ELR (cell line): Measurements from ENCODE around the gene CTRB1.

ENCODE experiments used
- DNase-seq: peaks from one replicate; pipeline ENCODE4 v3.0.0-alpha.2; 2015; ENCODE audit warnings: low read depth

The CTRB1 gene

DNA sequence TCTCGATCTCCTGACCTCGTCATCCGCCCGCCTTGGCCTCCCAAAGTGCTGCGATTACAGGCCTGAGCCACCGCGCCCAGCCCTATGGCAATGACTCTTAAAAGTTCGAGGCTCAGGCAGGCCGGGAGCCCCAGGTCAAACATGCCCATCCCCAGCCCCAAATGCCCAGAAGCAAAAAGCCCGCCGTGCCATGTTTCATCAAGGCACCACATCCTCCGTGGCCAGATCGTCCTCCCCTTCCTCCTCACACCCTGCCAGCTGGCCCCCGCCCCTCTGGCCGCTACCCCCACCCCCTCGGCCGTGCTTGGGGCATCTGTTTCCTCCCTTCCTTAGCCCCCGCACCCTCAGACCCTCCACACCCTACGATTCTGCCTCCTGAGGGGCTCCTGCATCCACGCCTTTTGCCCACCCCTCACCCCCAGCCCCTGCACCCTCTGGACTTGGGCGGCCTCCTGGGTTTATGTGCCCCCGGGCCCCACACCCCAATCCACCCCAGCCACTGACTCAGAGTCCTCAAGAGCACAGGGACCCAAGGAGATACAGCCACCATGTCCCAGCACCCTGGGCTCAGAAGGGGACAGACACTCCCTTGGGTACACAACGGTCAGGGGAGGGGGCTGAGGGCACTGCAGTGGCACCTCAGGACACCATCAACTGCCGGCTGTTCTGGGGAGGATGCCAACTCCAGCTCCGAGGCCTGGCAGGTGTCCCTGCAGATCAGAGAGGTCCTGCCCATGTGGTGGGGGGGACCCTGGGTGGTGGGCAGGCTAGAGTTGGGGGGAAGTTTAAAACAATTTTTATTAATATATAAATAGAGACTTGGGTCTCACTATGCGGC is 7.1 kb downstream of the CTRB1 start:
- DNase-seq = no peak

DNA sequence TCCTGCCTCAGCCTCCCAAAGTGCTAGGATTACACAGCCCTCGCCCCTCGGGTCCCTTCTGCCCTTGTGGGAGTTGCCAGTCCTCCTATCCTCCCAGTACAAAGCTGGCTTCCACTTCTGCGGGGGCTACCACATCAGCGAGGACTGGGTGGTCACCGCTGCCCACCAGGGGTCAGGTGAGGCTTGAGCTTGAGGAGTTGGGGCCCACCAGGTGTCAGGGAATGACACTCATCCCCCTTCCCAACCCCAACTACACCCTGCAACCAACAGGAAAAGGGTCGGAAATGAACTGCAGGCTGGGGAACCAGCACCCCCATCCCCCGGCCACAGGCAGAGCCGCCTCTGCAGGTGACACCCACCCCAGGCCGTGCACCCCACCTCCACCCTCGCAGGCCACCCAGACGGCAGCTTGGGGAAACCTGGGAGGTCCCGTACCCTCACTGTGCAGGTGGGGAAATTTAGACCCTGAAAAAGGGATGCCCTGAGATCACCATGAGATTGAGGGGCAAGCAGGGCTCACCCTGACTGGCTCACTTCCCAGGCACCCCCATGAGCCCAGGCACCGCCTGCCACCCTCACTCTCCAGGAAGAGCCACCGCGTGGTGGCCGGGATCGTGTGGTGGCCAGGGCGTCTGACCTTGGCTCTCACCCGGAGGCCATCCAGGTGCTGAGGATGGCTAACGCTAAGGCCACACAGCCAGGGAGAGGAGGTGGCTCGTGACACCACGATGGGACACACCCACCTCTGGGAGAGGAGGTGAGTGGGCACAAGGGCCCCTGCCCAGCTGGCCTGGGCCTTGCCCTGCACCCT is 8.0 kb downstream of the CTRB1 start:
- no peak for DNase-seq

DNA sequence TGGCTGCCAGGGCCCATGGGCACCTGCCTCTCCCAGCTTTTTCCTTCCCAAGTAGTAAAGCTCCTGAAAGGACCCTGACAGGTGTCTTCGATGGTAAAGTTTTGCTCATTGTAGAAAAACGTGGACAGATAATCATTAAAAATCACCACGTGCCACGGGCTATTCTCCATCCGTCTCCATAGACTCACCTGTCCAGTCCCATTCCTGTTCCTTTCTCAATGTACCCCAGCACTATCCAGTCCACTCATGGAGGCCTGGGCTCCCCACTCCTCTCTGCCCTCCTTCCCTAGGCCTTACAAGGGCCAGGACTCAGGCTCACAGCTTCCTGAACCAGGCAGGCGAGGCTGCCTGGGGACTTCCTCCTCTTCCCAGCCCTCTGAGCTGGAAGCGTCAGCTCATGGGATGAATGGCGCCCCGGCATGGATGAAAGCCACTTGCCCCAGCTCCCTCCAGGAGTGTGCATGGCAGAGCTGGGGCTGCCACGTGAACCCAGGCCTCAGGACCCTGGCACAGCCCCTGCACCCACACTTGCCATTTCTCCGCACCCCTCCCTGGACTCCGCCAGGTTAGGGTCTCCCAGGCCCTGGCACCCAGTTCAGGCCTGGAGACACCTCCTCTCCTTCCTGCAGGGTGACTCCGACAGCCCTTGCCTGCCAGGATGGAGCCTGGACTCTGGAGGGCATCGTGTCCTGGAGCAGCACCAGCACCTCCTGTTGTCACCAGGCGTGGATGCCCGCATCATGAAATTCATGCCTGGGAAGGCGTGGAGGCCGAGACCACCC is 8.8 kb downstream of the CTRB1 start:
- no peak for DNase-seq

DNA sequence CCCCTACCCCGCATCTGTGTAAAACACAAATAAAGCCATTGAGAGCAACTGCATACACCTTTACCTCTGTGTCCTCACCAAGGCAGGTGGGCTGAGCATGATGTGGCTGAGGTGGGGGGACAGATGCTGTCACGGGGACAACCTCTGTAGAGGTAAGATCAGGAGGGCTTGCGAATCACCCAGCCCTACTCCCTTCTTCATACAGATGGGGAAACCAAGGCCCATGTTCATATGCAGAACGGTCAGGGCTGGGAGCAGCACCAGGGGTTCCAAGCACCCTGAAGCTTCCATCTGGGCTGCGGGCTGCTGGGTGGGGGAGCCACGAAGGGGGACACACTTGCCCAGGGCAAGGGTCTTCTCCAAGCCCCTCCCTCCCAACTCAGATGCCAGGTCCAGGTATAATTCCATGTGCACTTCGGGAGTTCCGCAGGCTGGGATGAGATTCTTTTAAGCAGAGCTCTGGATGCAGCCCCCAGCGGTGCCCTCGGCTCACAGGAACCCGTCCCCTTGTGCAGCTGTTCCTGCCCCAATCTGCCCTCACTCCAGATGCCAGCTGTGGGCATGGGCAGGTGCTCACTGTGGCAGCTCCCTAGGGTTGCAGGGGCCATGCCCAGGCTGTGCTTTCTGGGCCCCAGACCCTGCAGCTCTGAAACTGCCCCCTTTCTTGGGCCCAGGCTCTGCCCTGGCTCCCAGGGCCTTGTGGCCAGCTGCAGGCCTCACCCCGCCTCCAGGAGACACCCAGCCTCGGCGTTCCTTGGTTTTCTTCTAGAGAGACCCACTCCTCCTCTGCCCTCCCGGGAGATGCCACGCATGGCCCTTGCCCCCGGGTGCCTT is 9.6 kb downstream of the CTRB1 start:
- DNase-seq = no peak

DNA sequence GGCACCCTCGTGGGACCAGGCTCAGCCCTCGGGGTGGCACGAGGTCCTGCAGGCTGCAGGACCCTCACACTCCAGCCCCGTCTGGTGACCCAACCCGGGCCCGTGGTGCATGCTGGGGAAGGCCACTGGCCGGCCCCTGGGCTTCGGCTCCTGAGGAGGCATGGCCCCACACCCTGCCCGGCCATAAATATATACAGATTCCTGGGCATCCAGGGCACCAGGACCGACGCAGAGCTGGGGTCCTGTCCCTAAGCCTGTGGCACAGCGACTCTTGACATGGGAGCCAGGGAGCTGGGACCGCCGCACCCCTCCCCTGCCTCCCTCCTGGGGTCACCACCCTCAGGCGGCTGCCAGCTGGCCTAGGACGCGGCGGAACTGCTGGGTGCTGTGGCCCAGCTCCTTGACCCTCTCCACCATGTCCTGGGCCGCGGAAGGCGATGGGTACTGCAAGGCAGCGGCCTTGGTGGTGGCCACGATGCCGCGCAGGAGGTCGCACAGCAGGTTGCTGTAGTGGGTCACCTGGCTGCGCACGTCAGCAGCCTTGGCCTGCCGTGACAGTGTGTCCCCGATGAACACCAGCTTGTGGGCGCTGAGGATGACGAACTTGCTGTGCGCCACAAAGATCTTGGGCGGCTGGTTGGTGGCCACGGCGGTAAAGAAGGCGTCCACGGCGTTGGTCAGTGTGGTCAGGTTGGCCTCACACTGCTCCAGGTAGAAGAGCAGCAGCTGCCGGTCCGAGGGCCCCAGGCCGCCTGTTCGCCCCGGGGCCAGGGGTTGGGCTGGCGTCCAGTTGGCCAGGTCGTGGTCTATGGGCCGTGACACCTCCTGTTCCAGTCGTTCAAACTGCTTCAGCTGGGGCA is 10.6 kb downstream of the CTRB1 start:
- no peak for DNase-seq

DNA sequence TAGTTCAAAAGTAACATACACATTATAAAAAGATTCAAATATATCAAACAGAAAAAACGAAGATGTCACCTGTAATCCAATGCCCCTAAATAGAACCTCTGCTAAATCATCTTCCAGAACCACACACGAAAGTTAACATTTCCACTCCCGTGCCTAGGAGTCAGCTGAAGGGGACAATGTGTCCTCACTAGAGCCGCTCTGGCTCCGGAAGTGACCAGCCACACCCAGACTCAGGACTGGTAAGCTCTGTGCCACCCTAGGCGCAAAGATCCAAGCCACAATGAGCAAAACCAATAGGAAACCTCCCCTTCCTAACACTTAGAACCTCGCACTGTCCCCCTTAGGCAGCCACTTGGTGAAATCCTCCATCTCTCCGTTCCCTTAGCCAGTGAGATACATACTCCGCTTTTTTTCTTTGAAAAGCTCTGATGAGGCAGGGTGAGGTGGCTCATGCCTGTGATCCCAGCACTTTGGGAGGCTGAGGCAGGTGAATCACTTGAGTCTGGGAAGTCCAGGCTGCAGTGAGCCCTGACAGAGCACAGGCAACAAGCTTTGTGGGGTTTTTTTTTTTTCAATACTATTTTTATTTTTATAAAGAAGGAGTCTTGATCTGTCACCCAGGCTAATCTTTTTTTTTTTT is 11.8 kb downstream of the CTRB1 start:
- DNase-seq = peak; percentile 66

DNA sequence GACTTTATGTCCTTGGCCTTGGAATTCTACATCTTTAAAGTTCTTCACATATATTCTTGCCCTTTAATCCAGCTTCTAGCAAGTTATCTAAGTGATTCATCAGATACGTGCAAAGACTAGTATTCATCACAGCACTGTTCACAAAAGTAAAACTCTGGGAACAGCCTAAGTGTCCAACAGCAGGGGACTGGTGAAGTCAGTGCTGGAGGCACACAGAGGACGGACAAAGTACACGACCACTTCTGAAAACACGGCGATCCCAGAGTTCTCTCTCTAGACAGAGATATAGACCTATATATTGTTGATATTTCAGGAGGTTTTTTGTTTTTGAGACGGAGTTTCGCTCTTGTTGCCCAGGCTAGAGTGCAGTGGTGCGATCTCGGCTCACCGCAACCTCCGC is 12.8 kb downstream of the CTRB1 start:
- no peak for DNase-seq

DNA sequence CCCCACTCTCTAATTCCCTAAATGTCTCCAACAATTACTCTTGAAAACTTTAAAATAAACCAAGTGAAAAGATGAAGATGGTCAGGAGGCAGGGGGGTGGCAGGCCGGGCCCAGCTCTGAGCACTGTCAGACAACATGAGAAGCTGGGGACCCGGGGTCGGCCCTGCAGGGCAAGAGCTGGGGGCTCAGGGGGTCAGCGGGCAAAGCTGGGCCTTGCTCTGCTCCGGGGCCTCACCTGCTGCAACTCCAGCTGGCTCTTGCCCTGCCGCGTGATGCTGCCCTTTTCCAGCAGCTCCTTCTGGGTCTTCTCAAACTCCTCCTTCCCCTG is 14.8 kb downstream of the CTRB1 start:
- no peak for DNase-seq

DNA sequence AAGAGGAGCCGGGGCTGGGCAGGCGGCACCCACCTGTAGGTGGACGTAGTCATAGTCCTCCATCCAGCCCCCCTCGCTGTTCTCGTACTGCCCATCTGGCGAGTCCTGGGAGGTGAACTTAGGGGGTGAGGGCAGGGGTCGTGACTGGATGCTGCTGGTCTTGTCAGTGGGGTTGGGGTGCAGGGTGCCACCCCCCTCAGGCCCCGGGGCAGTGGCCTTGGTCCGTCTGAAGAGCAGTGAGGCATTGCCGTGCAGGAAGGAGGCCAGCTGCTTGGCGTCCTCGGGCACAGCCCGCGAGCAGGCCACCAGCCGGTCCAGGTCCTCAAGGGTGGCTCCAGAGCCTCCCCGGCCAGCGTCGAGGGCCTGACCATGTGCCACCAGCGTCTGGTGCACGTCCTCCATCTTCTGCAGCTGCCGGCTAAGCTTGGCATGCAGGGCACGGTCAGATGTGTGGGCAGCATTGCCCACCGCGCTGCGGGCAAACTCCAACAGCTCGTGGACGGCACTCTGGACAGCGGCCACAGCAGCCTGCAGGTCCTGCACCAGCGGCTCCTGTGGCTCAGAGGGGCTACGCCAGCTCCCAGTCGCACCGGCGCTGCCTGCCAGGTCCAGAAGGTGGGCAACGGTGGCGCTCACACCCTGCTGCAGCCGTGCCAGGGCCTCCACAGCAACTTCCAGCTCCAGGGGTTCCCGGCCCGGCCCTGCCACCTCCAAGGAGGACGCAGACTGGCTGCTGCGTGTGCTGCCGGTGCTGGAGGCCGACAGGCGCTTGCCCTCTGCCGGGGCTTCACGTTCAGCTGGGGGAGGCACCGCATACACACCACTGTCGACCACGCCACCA is 16.3 kb downstream of the CTRB1 start:
- no peak for DNase-seq

DNA sequence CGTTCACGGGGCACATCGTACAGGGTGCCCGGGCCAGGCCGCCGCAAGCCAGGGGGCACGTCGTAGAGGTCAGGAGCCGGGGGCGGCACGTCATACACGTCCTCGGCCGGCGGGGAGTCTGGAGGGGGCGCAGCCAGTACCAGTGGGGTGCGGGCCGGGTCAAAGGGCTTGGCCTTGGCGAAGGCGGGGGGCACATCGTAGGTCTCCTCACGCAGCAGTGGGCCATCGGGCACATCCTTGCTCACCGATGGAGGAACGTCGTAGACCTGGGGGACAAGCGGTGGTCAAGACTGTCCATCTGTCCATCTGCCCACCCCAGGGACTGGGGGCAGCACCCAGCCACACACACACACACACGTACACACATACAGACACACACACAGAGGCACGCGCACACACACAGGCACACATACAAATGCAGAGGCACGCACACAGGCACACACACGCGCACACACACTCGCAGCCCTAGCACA is 17.0 kb downstream of the CTRB1 start:
- no peak for DNase-seq

DNA sequence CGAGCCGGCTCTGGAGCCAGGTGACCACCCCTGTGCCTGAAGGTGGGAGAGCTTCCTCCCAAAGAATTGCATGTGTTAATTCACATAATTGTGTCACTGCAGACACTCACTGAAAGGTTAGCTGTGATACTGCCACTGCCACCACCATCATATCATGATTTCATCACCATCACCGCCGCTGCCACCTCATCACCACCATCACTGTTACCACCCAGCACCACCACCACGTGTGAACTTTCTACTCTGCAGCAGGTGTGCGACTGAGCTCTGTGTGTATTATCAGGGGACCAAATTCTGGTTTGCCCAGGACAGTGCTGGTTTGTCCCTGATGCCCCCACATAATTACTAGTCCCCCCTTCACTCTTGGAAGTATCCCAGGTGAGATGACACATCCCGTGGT is 17.4 kb downstream of the CTRB1 start:
- DNase-seq = no peak

DNA sequence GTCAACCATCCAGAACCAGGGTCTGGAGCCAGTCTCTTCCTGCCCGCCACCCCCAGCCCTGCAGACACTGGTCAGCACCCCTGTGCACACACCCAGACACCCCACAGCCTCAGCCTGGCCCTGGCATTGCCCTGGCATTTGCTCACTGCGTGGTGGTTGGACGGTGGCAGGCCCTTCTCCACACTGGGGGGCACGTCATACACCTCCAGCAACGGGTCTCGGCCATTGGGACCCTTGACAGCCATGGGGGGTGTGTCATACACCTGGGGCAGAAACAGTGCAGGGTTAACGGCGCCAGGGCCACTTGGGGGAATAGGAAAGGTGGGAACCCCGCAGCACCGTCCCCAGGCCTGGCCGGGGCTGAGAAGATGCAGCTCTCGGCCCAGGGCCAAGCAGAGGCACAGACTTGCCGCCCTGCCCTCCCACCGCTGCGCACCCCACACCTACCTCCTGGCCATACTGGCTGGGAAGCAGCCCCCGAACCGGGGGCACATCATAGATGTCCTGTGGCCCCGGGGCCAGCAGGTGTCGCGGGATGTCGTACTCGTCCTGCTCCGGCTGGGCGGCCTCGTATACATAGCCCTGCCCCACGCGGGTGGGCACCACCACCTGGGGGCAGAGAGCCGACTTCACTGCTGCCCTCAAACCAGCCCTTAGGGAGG is 18.1 kb downstream of the CTRB1 start:
- DNase-seq = no peak

DNA sequence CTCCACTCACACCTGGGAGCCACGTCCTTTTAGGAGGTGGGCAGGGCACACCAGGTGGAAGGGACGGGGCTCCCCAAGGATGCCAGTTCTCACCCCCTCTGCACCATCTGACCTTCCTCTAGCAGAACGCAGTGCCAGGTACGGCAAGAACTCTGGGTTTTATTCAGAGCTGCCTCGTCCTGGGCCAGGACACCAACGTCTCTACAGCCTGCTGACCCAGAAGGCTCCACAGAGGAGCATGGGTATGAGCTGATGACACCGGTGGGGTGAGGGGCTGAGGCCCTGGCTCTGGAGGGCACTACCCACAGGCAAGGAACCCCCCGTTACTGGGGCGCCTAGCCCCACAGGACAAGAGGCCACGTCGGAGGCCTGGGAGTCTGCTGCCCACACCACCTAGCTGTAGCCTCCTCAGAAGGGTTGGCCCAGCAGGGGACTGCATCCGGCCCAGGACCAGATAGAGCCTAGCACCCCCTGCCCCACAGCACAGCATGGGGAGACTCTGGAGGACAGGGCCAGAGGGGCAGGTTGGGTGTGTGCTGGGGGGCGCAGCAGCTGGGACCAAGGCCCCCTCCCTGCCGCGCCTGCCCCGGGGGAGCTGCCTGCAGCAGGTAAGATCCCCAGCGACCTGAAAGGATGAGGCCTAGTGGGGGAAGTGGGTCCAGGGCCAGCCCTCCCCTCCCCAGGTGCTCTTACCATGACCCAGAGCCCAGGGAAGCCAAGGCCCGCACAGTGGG is 18.8 kb downstream of the CTRB1 start:
- no peak for DNase-seq

DNA sequence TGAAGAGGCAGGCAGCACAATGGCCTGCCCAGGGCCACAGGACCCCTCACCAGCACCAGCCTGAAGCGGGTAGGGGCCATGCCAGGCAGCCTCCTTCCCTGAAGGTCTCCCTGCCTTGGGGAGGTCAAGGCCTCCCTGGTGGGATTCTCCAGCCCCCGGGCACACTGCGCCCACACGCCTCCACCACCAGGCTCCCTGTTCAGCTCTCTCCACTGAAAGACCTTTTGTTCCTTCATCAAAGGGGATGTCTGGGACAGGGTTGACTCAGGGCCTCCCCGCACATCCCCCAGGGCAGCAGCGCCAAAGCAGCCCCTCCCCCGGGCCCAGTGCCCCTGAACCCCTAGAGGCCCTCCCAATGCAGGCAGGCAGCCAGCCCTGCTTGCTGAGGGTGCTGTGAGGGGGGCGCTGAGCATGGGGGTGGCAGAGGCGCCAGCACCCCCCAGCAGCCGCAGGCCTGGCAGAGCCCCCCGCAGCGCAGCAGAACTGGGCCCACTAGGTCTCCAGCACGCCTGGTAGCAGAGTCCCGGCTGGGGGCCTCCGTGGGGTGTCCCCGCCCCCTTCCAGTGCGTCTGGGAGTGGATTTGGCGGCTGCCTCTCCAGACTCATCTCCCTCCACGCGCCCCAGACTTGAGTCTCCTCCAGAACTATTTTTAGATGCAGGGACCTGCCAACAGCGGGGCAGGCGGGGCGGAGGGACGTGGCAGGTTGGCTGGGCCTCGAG is 19.5 kb downstream of the CTRB1 start:
- DNase-seq = no peak

DNA sequence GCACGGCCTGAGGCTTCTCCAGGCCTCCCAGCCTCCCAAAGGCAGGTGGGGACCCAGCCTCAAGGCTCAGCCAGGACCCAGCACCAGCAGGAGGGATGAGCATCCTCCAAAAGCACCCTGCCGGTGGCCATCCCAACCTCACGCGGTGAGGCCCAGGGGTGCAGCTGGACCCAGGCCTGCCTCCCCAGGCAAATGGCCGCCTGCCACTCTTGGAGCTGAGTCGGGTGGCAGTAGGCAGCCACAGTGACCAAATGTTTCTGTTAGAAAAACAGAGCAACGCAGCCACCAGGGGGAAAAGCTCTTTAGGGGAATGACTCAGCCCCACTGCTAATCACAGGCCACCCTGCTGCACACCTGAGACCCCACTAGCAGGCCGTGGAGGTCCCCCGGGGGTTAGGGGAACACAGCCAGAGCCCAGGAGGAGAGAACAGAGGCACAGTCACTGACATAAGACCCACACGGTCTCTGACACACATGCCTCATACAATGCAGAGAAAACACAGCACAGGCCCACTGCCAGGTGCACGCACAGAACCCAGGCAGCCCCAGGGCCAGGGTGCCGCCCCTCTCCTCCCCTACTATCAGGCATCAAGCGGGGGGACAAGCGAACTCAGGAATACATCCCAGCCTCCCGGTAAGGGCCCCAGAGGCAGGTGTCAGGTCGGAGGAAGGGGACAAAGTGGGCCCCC is 20.2 kb downstream of the CTRB1 start:
- DNase-seq = peak; percentile 61

DNA sequence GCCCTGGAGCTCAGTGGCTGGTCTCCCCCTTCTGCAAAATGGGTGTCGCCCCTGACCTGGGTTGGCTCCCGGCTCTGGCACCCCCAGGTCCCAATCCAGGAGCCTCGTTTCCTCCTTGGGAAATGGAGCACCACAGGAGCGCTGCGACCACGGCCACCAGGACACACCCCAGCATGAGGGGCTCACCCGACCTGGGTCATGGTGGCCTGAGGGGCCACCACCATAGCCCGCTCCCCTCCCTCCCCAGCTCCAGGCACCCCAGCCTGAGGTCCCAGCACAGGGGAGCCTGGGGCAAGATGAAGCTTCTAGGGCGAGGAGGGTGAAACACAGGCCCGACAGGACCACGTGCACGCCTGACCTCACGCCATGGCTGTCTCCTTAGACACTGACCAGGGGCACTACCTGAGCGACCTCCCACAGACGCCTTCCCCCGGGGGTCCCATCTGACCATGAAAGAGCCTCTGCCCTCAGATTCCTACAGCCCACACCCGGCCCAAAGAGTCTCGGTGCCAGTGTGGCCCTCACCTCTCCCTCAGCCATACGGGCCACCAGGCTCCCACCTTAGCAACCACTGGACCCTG is 20.8 kb downstream of the CTRB1 start:
- no peak for DNase-seq
